GDM1 (cell line): ENCODE results near the gene ALOX5.
"Not testable (repeated sequence)": the region's sequence is repeated elsewhere in the genome, so short reads cannot be mapped to it uniquely, and the experiment has no call there.

Experiments used
- DNase-seq: peaks from one replicate; lab custom pipeline; 2025; lab: John Stamatoyannopoulos, UW

The ALOX5 gene

GRCh38 chr10:45468079-45468478 lies 94.1 kb downstream of the ALOX5 start:
- DNase-seq, result no peak

GRCh38 chr10:45470098-45471012 lies 96.3 kb downstream of the ALOX5 start:
- DNase-seq, result peak; percentile 53

GRCh38 chr10:45471059-45471458 lies 97.0 kb downstream of the ALOX5 start:
- no peak for DNase-seq

- no peak for DNase-seq
These were observed 97.7 kb downstream of the ALOX5 start for GRCh38 chr10:45471531-45472310.

- no peak for DNase-seq
These were observed 99.1 kb downstream of the ALOX5 start for GRCh38 chr10:45473126-45473525.

- DNase-seq, result no peak
These were observed 102.5 kb downstream of the ALOX5 start for GRCh38 chr10:45476559-45476958.

GRCh38 chr10:45480294-45480693 lies 106.3 kb downstream of the ALOX5 start:
- no peak for DNase-seq

GRCh38 chr10:45481100-45481499 lies 107.1 kb downstream of the ALOX5 start:
- not testable (repeated sequence) for DNase-seq

GRCh38 chr10:45483002-45483401 lies 109.0 kb downstream of the ALOX5 start:
- DNase-seq, result no peak

- no peak for DNase-seq
These were observed 113.7 kb downstream of the ALOX5 start for GRCh38 chr10:45487735-45488134.

- DNase-seq, result no peak
These were observed 114.3 kb downstream of the ALOX5 start for GRCh38 chr10:45488365-45488764.

GRCh38 chr10:45490277-45490676 lies 116.3 kb downstream of the ALOX5 start:
- no peak for DNase-seq

- no peak for DNase-seq
These were observed 117.0 kb downstream of the ALOX5 start for GRCh38 chr10:45491061-45491460.
